OCI-LY1 (cell line): ENCODE measurements around the gene LAIR2.

ENCODE experiments used
- H2AFZ ChIP-seq: fragments of 200-600 bp; sonication (generic), shearing (Covaris generic); 2 replicates; pipeline ENCODE4 v1.6.0; 2014; ENCODE audit warnings: antibody characterized with exemption, mild to moderate bottlenecking, low read length
- H3F3A ChIP-seq: fragments of 200-600 bp; sonication (generic), shearing (Covaris generic); 2 replicates; pipeline ENCODE4 v1.6.0; 2014; ENCODE audit warnings: mild to moderate bottlenecking, antibody characterized with exemption, low read length, moderate library complexity; ENCODE audit not compliant: insufficient read depth
- H3K27ac ChIP-seq: fragments of 200-600 bp; sonication (generic); 2 replicates; pipeline ENCODE4 v1.5.1; 2014; ENCODE audit warnings: low read length, mixed run types, mild to moderate bottlenecking, low read depth; ENCODE audit not compliant: poor library complexity, severe bottlenecking
- H3K27me3 ChIP-seq: fragments of 200-600 bp; sonication (generic); 2 replicates; pipeline ENCODE4 v1.6.0; 2014; ENCODE audit warnings: antibody characterized with exemption, mild to moderate bottlenecking, low read length, moderate library complexity; ENCODE audit not compliant: insufficient read depth
- H3K36me3 ChIP-seq: fragments of 200-600 bp; sonication (generic); 2 replicates; pipeline ENCODE4 v1.6.1; 2014; ENCODE audit warnings: mild to moderate bottlenecking, antibody characterized with exemption, low read length, moderate library complexity, mixed read lengths; ENCODE audit not compliant: insufficient read depth
- H3K4me1 ChIP-seq: fragments of 200-600 bp; sonication (generic); 2 replicates; pipeline ENCODE4 v1.5.1; 2014; ENCODE audit warnings: mild to moderate bottlenecking, low read length, moderate library complexity; ENCODE audit not compliant: insufficient read depth, severe bottlenecking
- H3K4me2 ChIP-seq: fragments of 200-600 bp; sonication (generic), shearing (Covaris generic); 2 replicates; pipeline ENCODE4 v1.6.1; 2014; ENCODE audit warnings: low read length
- H3K4me3 ChIP-seq: fragments of 200-600 bp; sonication (generic); 2 replicates; pipeline ENCODE4 v1.5.1; 2014; ENCODE audit warnings: low read length, low read depth, mild to moderate bottlenecking, mixed read lengths; ENCODE audit not compliant: poor library complexity, severe bottlenecking
- H3K79me2 ChIP-seq: fragments of 200-600 bp; shearing (Covaris generic); 2 replicates; pipeline ENCODE4 v1.6.1; 2016; ENCODE audit warnings: mixed run types, low read length, mixed read lengths; ENCODE audit not compliant: insufficient read depth
- H3K9ac ChIP-seq: fragments of 200-600 bp; sonication (generic), shearing (Covaris generic); 2 replicates; pipeline ENCODE4 v1.6.1; 2014; ENCODE audit warnings: mild to moderate bottlenecking, low read length, mixed read lengths
- H3K9me2 ChIP-seq: fragments of 200-600 bp; sonication (generic), shearing (Covaris generic); 2 replicates; pipeline ENCODE4 v1.6.1; 2014; ENCODE audit warnings: low read depth, mild to moderate bottlenecking, low read length, mixed read lengths
- H3K9me3 ChIP-seq: fragments of 200-600 bp; shearing (Covaris generic); 2 replicates; pipeline ENCODE4 v1.6.1; 2014; ENCODE audit warnings: low read length, mixed read lengths
- H4K20me1 ChIP-seq: fragments of 200-600 bp; sonication (generic), shearing (Covaris generic); 2 replicates; pipeline ENCODE4 v1.6.0; 2016; ENCODE audit warnings: mild to moderate bottlenecking, low read length; ENCODE audit not compliant: insufficient read depth
- EZH2 ChIP-seq: fragments of 200-600 bp; sonication (generic), shearing (Covaris generic); IDR thresholded peaks from 2 replicates; pipeline ENCODE4 v1.8.0; 2017; ENCODE audit warnings: borderline replicate concordance, mixed run types, mild to moderate bottlenecking, antibody characterized with exemption, low read length, moderate library complexity, mixed read lengths
- TF ChIP-seq, protein P1 (sequence below): fragments of 200-600 bp; sonication (generic), shearing (Covaris generic); IDR thresholded peaks from 2 replicates; pipeline ENCODE4 v1.5.1; 2017; ENCODE audit warnings: mild to moderate bottlenecking, antibody characterized with exemption, low read length, moderate library complexity, mixed read lengths

LAIR2 gene

DNA sequence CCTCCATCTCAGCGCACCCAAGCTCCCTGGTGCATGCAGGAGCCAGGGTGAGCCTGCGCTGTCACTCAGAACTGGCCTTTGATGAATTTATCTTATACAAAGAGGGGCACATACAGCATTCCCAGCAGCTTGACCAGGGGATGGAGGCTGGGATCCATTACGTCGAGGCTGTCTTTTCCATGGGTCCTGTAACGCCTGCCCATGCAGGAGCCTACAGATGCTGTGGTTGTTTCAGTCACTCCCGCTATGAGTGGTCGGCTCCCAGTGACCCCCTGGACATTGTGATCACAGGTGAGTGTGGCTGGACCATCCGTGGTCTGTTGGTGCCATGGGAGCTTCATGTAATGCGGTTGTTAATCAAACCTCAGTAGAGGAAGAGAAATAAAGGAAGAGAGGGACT, 33.0 kb downstream of the LAIR2 start:
- H3K79me2 ChIP-seq: no peaks in the 10 kb centered on the region
- no peak overlapping the region for H3K4me3 ChIP-seq
- no peaks in the 10 kb centered on the region for H3F3A ChIP-seq
- H2AFZ ChIP-seq: no peak overlapping the region
- no peaks in the 10 kb centered on the region for H3K4me1 ChIP-seq
- H3K9ac ChIP-seq: no peak overlapping the region
- TF ChIP-seq, protein P1, sequence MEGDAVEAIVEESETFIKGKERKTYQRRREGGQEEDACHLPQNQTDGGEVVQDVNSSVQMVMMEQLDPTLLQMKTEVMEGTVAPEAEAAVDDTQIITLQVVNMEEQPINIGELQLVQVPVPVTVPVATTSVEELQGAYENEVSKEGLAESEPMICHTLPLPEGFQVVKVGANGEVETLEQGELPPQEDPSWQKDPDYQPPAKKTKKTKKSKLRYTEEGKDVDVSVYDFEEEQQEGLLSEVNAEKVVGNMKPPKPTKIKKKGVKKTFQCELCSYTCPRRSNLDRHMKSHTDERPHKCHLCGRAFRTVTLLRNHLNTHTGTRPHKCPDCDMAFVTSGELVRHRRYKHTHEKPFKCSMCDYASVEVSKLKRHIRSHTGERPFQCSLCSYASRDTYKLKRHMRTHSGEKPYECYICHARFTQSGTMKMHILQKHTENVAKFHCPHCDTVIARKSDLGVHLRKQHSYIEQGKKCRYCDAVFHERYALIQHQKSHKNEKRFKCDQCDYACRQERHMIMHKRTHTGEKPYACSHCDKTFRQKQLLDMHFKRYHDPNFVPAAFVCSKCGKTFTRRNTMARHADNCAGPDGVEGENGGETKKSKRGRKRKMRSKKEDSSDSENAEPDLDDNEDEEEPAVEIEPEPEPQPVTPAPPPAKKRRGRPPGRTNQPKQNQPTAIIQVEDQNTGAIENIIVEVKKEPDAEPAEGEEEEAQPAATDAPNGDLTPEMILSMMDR: no peak
- TF ChIP-seq EZH2: no peak
- no peaks in the 10 kb centered on the region for H3K9me3 ChIP-seq
- no peak overlapping the region for H3K4me2 ChIP-seq
- no peaks in the 10 kb centered on the region for H3K36me3 ChIP-seq
- no peaks in the 10 kb centered on the region for H4K20me1 ChIP-seq
- no peak overlapping the region for H3K27ac ChIP-seq
- H3K9me2 ChIP-seq: no peaks in the 10 kb centered on the region
- H3K27me3 ChIP-seq: peaks cover 6% of the 10 kb centered on the region; the same call in 1 of the 2 replicates

DNA sequence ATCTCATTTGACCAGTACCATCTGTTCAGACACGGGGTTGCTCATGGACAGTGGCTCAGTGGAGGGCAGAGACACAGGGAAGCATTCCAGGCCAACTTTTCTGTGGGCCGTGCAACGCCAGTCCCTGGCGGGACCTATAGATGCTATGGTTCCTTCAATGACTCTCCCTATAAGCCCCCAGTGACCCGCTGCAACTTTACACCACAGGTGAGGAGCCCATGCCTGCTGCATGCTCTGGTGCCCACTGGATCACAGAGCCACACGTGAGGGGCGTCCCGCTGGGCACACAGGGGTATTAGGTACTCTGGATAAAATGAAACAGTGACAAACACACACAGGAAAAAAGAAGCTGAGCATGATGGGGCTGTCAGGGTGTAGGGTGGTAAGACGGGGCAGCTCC, 34.3 kb downstream of the LAIR2 start:
- no peak overlapping the region for H2AFZ ChIP-seq
- TF ChIP-seq, protein P1: no peak
- no peak for TF ChIP-seq EZH2
- no peaks in the 10 kb centered on the region for H3K27me3 ChIP-seq
- H4K20me1 ChIP-seq: no peaks in the 10 kb centered on the region
- H3K9me2 ChIP-seq: no peaks in the 10 kb centered on the region
- H3K27ac ChIP-seq: no peak overlapping the region
- H3K4me3 ChIP-seq: no peak overlapping the region
- no peaks in the 10 kb centered on the region for H3F3A ChIP-seq
- no peak overlapping the region for H3K4me2 ChIP-seq
- no peaks in the 10 kb centered on the region for H3K36me3 ChIP-seq
- H3K4me1 ChIP-seq: no peaks in the 10 kb centered on the region
- H3K9me3 ChIP-seq: no peaks in the 10 kb centered on the region
- H3K79me2 ChIP-seq: no peaks in the 10 kb centered on the region
- H3K9ac ChIP-seq: no peak overlapping the region

DNA sequence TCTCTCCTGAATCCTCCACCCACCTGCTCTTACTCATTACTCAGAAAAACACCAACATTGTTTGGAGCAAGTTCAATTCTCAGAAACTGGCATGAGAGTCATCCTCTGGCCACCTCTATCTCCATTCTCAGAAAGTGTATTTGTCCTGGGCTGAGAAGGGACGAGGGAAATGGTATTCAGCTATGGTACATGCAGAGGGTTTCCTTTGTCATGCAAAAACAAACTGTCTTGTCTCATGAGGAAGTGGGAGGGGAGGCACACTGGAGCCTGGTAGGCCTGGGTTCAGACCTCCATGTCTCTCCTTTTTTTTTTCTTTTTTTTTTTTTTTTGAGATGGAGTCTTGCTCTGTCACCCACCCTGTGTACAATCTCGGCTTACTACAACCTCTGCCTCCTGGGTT, 39.1 kb downstream of the LAIR2 start:
- no peak overlapping the region for H3K9ac ChIP-seq
- H3K4me2 ChIP-seq: no peak overlapping the region
- H3K4me3 ChIP-seq: no peak overlapping the region
- no peaks in the 10 kb centered on the region for H3K79me2 ChIP-seq
- no peaks in the 10 kb centered on the region for H3K9me3 ChIP-seq
- H3K27me3 ChIP-seq: no peaks in the 10 kb centered on the region
- H3F3A ChIP-seq: no peaks in the 10 kb centered on the region
- H3K4me1 ChIP-seq: no peaks in the 10 kb centered on the region
- H3K27ac ChIP-seq: no peak overlapping the region
- H3K9me2 ChIP-seq: no peaks in the 10 kb centered on the region
- no peak overlapping the region for H2AFZ ChIP-seq
- no peaks in the 10 kb centered on the region for H3K36me3 ChIP-seq
- TF ChIP-seq EZH2: no peak
- TF ChIP-seq, protein P1: no peak
- no peaks in the 10 kb centered on the region for H4K20me1 ChIP-seq
